K562 (cell line): ENCODE data around the gene KLHL18. TPM values are rescaled to one million over a fixed set of nuclear protein-coding genes. Genes with fewer than 3 reads are reported as not detected.

Experiments used
- ATAC-seq: fragments of 200-7000 bp; cut with Tn5 transposase; 3 replicates; pipeline ENCODE4 v1.9.1; 2020; ENCODE audit warnings: moderate library complexity
- BruUV-seq: library from RNA; stranded (reverse); fragments of 400-500 nt; replicated peaks from 2 replicates; lab custom pipeline; 2021; lab: Mats Ljungman, UMichigan
- CTCF ChIA-PET: fragments of 300-600 bp; formaldehyde crosslinking; extraction: SDS; loops from one replicate; lab custom pipeline; 2021; ENCODE audit warnings: low intra/inter-chr PET ratio; lab: Yijun Ruan, JAX
- POLR2A ChIA-PET: fragments of 300-600, 350-650 bp; sonication (Branson Sonifier 250); formaldehyde crosslinking; extraction: SDS; loops from one replicate; lab custom pipeline; 2021; ENCODE audit warnings: antibody characterized with exemption, inconsistent platforms; lab: Yijun Ruan, JAX
- DNase-seq, 4 experiments: peaks; one replicate each; pipeline versions ENCODE4 v3.0.0 to v3.0.0-alpha.2; 2011 to 2018; ENCODE audit warnings: low spot score in 3 of 4, mixed read lengths in 3 of 4; ENCODE audit errors: extremely low read depth in 1 of 4
- FAIRE-seq: peaks from 2 replicates; lab custom pipeline; 2011; peaks lifted over from hg19 to GRCh38; lab: Jason Lieb, UNC
- H2AFZ ChIP-seq: 2 replicates; pipeline ENCODE4 v1.6.0; 2011; ENCODE audit warnings: low read depth, low read length, control low read depth, inconsistent platforms
- H3K27ac ChIP-seq: fragments of 200-600 bp; 3 replicates; pipeline ENCODE4 v1.8.0; 2011; ENCODE audit warnings: low read depth, mild to moderate bottlenecking, control low read depth, inconsistent platforms, low read length, moderate library complexity, mixed read lengths; ENCODE audit errors: extremely low read depth
- H3K27me3 ChIP-seq, 2 experiments: fragments of 300-600 bp in 1 of 2; 2 replicates in 1 of 2; 3 replicates in 1 of 2; pipeline versions ENCODE4 v1.6.0 to v1.8.0; 2011; ENCODE audit warnings: inconsistent platforms in 2 of 2, low read length in 2 of 2, mild to moderate bottlenecking in 1 of 2, mixed read lengths in 1 of 2, moderate library complexity in 1 of 2; ENCODE audit not compliant: control insufficient read depth in 2 of 2, insufficient read depth in 2 of 2
- H3K36me3 ChIP-seq: fragments of 300-600 bp; 3 replicates; pipeline ENCODE4 v1.8.0; 2011; ENCODE audit warnings: mild to moderate bottlenecking, low read length, inconsistent platforms; ENCODE audit not compliant: control insufficient read depth, insufficient read depth
- H3K4me1 ChIP-seq, 2 experiments: fragments of 200-600 bp in 1 of 2; replicated peaks in 1 of 2; 2 replicates in 1 of 2; 3 replicates in 1 of 2; pipeline versions ENCODE4 v1.5.1 to v1.8.0; 2011; ENCODE audit warnings: inconsistent platforms in 2 of 2, low read length in 2 of 2, mild to moderate bottlenecking in 1 of 2, mixed read lengths in 1 of 2, moderate library complexity in 1 of 2; ENCODE audit not compliant: control insufficient read depth in 2 of 2, insufficient read depth in 2 of 2
- H3K4me2 ChIP-seq: 2 replicates; pipeline ENCODE4 v1.6.1; 2011; ENCODE audit warnings: low read length, control low read depth, inconsistent platforms, mixed read lengths; ENCODE audit not compliant: insufficient read depth
- H3K4me3 ChIP-seq: fragments of 200-600 bp; sonication (generic), shearing (Covaris generic); 2 replicates; pipeline ENCODE4 v1.5.1; 2016; ENCODE audit warnings: control low read depth, inconsistent platforms
- H3K79me2 ChIP-seq: fragments of 200-600 bp; 3 replicates; pipeline ENCODE4 v1.8.0; 2011; ENCODE audit warnings: low read length, inconsistent platforms; ENCODE audit not compliant: control insufficient read depth, insufficient read depth
- H3K9ac ChIP-seq, 2 experiments: 2 replicates each; pipeline versions ENCODE4 v1.6.0 to v1.6.1; 2011; ENCODE audit warnings: low read depth in 2 of 2, low read length in 2 of 2, control low read depth in 1 of 2, inconsistent platforms in 1 of 2, mild to moderate bottlenecking in 1 of 2, mixed read lengths in 1 of 2; ENCODE audit not compliant: insufficient read depth in 1 of 2
- H3K9me1 ChIP-seq: one replicate; pipeline ENCODE4 v1.6.0; 2011; ENCODE audit warnings: inconsistent platforms, mild to moderate bottlenecking, low read length, moderate library complexity; ENCODE audit not compliant: control insufficient read depth, insufficient read depth
- H3K9me3 ChIP-seq: replicated peaks from 2 replicates; pipeline ENCODE4 v1.5.1; 2011; ENCODE audit warnings: low read depth, low read length, inconsistent platforms; ENCODE audit not compliant: control insufficient read depth, insufficient read depth
- H4K20me1 ChIP-seq: replicated peaks from 2 replicates; pipeline ENCODE4 v1.6.1; 2011; ENCODE audit warnings: low read length, inconsistent platforms, mixed read lengths; ENCODE audit not compliant: control insufficient read depth, insufficient read depth
- ESRRA ChIP-seq: fragments of 450-650 bp; IDR thresholded peaks from 2 replicates; pipeline ENCODE4 v1.6.1; 2014; ENCODE audit warnings: low read depth, mild to moderate bottlenecking, moderate library complexity, borderline replicate concordance
- GABPB1 ChIP-seq: sonication (generic); formaldehyde crosslinking; IDR thresholded peaks from 2 replicates; pipeline ENCODE4 v1.8.0; 2022; ENCODE audit warnings: mild to moderate bottlenecking, missing genetic modification reagents
- KAT8 ChIP-seq: fragments of 450-650 bp; IDR thresholded peaks from 2 replicates; pipeline ENCODE4 v1.6.1; 2016; ENCODE audit warnings: low read depth, mild to moderate bottlenecking
- L3MBTL2 ChIP-seq: fragments of 450-650 bp; IDR thresholded peaks from 2 replicates; pipeline ENCODE4 v1.6.1; 2016; ENCODE audit warnings: mild to moderate bottlenecking, moderate library complexity
- MYC ChIP-seq, 2 experiments: fragments of 250-450 bp in 1 of 2; sonication (Bioruptor Pico) in 1 of 2; IDR thresholded peaks; 2 replicates each; pipeline versions ENCODE4 v1.5.1 to v1.6.1; 2012 to 2021; ENCODE audit warnings: low read depth in 2 of 2, borderline replicate concordance in 1 of 2, improper control_type of control experiment in 1 of 2, low read length in 1 of 2, mild to moderate bottlenecking in 1 of 2, moderate library complexity in 1 of 2
- ZBTB7A ChIP-seq: IDR thresholded peaks from 2 replicates; pipeline ENCODE4 v1.6.1; 2011; ENCODE audit warnings: low read depth, mild to moderate bottlenecking, low read length, moderate library complexity, borderline replicate concordance; ENCODE audit not compliant: control insufficient read depth
- ZNF24 ChIP-seq: fragments of 450-650 bp; IDR thresholded peaks from 2 replicates; pipeline ENCODE4 v1.6.1; 2016
- WGBS: fragments of 100-300 bp; shearing (Covaris generic); methylation state at CpG from one replicate; pipeline ENCODE4 v1.1.6; 2016; ENCODE audit warnings: low coverage, mixed read lengths; ENCODE audit not compliant: insufficient coverage; ENCODE audit errors: missing lambda C conversion rate; 5-methylcytosine and 5-hydroxymethylcytosine counted together
- in situ Hi-C: fragments of 300-500 bp; cut with MboI; formaldehyde crosslinking; loops from 4 replicates; pipeline ENCODE4 v1.15.0; 2018; ENCODE audit warnings: inconsistent platforms, mixed read lengths
- intact Hi-C: fragments of 100-400 bp; cut with micrococcal nuclease; formaldehyde crosslinking; loops from 2 replicates; pipeline ENCODE4 v1.14.2; 2022
- polyA plus RNA-seq, 8 experiments: library from polyadenylated mRNA; depleted of rRNA in 4 of 8; stranded (reverse) in 5 of 8; unstranded in 3 of 8; fragments of >200 nt; fragmentation: Nextera tagmentation in 2 of 8; fragmentation: Illumina TruSeq in 1 of 8; extraction: Ambion mirVana in 2 of 8; extraction: Trizol in 1 of 8; gene quantifications; 2 replicates each; pipeline versions ENCODE4 v1.2.1 to v1.2.3, GENCODE V29; 2011 to 2014; ENCODE audit warnings: inconsistent platforms in 1 of 8, missing spikeins in 1 of 8
- total RNA-seq, 7 experiments: library from RNA; depleted of rRNA in 6 of 7; stranded (reverse); fragments of >200 nt in 6 of 7; fragmentation: Illumina TruSeq in 2 of 7; extraction: Trizol in 2 of 7; gene quantifications; 2 replicates each; pipeline versions ENCODE4 v1.2.1 to v1.2.3, GENCODE V29; 2011 to 2021; ENCODE audit warnings: low replicate concordance in 1 of 7
- TF ChIP-seq, protein P1 (sequence below), 3 experiments: fragments of 200-800 bp in 1 of 3; fragments of 250-450 bp in 1 of 3; fragments of 450-650 bp in 1 of 3; sonication (Bioruptor Pico) in 1 of 3; sonication (Bioruptor generic) in 1 of 3; formaldehyde crosslinking in 1 of 3; IDR thresholded peaks; 2 replicates each; pipeline versions ENCODE4 v1.6.1 to v1.8.0; 2016 to 2022; ENCODE audit warnings: mild to moderate bottlenecking in 2 of 3, missing genetic modification characterization in 2 of 3, missing compliant biosample characterization in 1 of 3, moderate library complexity in 1 of 3

KLHL18 gene
- total and polyA plus RNA-seq, 9 of the 15 experiments (the other 6 are each of a cell fraction or from before 2014, with no cell fraction given): 26.7 to 97.5 (median 48.7) TPM

DNA sequence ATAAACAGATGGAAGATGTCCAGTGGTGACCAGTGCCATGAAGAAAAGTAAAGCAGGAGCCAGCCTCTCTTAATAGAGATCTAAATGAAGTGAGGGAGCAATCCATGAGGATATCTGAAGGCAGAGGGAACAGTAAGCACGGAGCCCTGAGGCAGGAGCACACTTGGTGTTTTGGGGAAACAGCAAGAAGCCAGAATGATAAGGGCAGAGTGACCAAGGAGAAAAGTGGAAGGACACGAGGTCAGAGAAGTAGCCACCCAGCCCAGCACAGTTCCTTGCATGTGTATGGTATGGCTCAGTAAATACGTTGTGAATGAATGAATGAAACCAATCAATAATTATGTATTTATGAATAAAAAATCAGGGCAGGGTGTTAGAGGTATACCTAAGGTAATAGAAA lies 11.6 kb downstream of the KLHL18 start:
- TF ChIP-seq MYC (IDR thresholded peaks at IDR 0.05; ENCODE audit: low read depth, low read length): peak; percentile 62; the same call in 1 of the 2 replicates
- TF ChIP-seq MYC (CRISPR knock-in tag; IDR thresholded peaks at IDR 0.05; ENCODE audit: borderline replicate concordance, low read depth): no peak
- peak; percentile 36; the same call in 1 of the 2 replicates for TF ChIP-seq ESRRA
- TF ChIP-seq L3MBTL2: peak; percentile 12; the same call in 1 of the 2 replicates
- TF ChIP-seq GABPB1 (CRISPR knock-in tag): no peak
- TF ChIP-seq ZBTB7A: no peak
- TF ChIP-seq KAT8: no peak
- peak; percentile 57; the same call in 1 of the 2 replicates for TF ChIP-seq ZNF24
- TF ChIP-seq, protein P1, sequence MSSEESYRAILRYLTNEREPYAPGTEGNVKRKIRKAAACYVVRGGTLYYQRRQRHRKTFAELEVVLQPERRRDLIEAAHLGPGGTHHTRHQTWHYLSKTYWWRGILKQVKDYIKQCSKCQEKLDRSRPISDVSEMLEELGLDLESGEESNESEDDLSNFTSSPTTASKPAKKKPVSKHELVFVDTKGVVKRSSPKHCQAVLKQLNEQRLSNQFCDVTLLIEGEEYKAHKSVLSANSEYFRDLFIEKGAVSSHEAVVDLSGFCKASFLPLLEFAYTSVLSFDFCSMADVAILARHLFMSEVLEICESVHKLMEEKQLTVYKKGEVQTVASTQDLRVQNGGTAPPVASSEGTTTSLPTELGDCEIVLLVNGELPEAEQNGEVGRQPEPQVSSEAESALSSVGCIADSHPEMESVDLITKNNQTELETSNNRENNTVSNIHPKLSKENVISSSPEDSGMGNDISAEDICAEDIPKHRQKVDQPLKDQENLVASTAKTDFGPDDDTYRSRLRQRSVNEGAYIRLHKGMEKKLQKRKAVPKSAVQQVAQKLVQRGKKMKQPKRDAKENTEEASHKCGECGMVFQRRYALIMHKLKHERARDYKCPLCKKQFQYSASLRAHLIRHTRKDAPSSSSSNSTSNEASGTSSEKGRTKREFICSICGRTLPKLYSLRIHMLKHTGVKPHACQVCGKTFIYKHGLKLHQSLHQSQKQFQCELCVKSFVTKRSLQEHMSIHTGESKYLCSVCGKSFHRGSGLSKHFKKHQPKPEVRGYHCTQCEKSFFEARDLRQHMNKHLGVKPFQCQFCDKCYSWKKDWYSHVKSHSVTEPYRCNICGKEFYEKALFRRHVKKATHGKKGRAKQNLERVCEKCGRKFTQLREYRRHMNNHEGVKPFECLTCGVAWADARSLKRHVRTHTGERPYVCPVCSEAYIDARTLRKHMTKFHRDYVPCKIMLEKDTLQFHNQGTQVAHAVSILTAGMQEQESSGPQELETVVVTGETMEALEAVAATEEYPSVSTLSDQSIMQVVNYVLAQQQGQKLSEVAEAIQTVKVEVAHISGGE (CRISPR knock-in tag; IDR thresholded peaks at IDR 0.05): peak in 1 of 3 experiments; percentile 62; a peak in 1 of 6 replicates
- BruUV-seq: no TSS peak
- no peaks in the 10 kb centered on the region for H3K9me1 ChIP-seq
- H3K27me3 ChIP-seq: no peaks in the 10 kb centered on the region
- in situ Hi-C loops (no loop called here), intact Hi-C loops (no loop called here)
- H3K79me2 ChIP-seq: peaks cover 92% of the 10 kb centered on the region
- peak overlapping the region; percentile 19; the same call in 1 of the 2 replicates for H3K4me2 ChIP-seq
- CTCF ChIA-PET: no interaction called here
- POLR2A ChIA-PET: interaction anchor here (1.0 to 5.6 kb wide), 10 partner anchors 8 to 130 kb away, joined by 3 to 42 read pairs (median 5); partner anchors contain the start of gene SETD2
- H3K9me3 ChIP-seq: no peaks in the 10 kb centered on the region
- H3K4me3 ChIP-seq: no peak overlapping the region
- FAIRE-seq: no peak
- peak; percentile 40 for ATAC-seq
- WGBS: 32% methylated on average over 3 of the region's 3 CpGs
- peaks cover 62% of the 10 kb centered on the region for H3K36me3 ChIP-seq
- H3K27ac ChIP-seq: no peak overlapping the region; the same call in 2 of the 3 replicates
- no peak for DNase-seq
- peaks cover 4 to 45% of the 10 kb centered on the region in 2 experiments; a peak in 4 of 5 replicates for H3K4me1 ChIP-seq
- no peaks in the 10 kb centered on the region for H4K20me1 ChIP-seq
- no peak overlapping the region for H2AFZ ChIP-seq
- H3K9ac ChIP-seq: peak overlapping the region; percentile 3 to 15; a peak in 2 of 4 replicates
